Transverse colon (tissue), 3 donors: Measurements from ENCODE around the gene KY.

Experiments used
- EP300 ChIP-seq: sonication (generic); formaldehyde crosslinking; IDR thresholded peaks from one replicate; pipeline ENCODE4 v1.6.1; 2017; ENCODE audit warnings: antibody characterized with exemption, low read depth
- POLR2A ChIP-seq: fragments of 450-650 bp; IDR thresholded peaks from one replicate; pipeline ENCODE4 v1.6.1; 2016; ENCODE audit warnings: antibody characterized with exemption, mild to moderate bottlenecking, moderate library complexity
- TF ChIP-seq, protein P1 (sequence below), 5 experiments: fragments of 200-600 bp in 3 of 5; fragments of 450-650 bp in 2 of 5; sonication (generic) in 3 of 5; IDR thresholded peaks; 1 replicate in 2 of 5; 2 replicates in 3 of 5; pipeline ENCODE4 v1.5.1; 2016 to 2017; ENCODE audit warnings: antibody characterized with exemption in 5 of 5, inconsistent platforms in 3 of 5, mild to moderate bottlenecking in 2 of 5, moderate library complexity in 1 of 5

DNA sequence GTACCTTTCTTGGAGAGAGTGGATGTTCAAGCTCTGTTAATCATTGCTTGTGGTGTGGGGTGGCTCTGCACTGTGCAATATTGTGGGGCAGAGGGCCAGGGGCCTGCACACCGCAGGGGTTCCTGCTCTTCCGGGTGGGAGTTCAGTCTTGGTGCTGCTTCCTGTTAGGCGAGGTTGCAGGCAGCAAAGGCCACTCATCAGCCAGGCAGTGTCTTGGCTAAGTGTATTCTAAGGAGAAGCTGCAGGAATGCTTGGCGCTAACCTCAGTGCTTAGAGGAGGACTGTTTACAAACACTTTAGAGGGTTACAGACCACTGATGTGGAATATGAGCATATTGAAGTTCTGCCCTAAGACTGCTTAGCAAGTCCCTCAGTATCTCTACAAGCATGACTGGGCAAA lies 83.2 kb downstream of the KY start:
- TF ChIP-seq, protein P1, sequence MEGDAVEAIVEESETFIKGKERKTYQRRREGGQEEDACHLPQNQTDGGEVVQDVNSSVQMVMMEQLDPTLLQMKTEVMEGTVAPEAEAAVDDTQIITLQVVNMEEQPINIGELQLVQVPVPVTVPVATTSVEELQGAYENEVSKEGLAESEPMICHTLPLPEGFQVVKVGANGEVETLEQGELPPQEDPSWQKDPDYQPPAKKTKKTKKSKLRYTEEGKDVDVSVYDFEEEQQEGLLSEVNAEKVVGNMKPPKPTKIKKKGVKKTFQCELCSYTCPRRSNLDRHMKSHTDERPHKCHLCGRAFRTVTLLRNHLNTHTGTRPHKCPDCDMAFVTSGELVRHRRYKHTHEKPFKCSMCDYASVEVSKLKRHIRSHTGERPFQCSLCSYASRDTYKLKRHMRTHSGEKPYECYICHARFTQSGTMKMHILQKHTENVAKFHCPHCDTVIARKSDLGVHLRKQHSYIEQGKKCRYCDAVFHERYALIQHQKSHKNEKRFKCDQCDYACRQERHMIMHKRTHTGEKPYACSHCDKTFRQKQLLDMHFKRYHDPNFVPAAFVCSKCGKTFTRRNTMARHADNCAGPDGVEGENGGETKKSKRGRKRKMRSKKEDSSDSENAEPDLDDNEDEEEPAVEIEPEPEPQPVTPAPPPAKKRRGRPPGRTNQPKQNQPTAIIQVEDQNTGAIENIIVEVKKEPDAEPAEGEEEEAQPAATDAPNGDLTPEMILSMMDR (IDR thresholded peaks at IDR 0.05), result no peak
- TF ChIP-seq POLR2A (no peak), EP300 (no peak)
